Liver (tissue), 9 donors: ENCODE results near the gene NIPSNAP2. TPM values are rescaled to one million over a fixed set of nuclear protein-coding genes. Genes with fewer than 3 reads are reported as not detected.

Experiments
- DNase-seq: peaks from one replicate; pipeline ENCODE4 v3.0.0-alpha.2; 2017; ENCODE audit warnings: low spot score
- H3K27ac ChIP-seq, 2 donors: one replicate each; pipeline ENCODE4 v1.7.0; 2013; ENCODE audit warnings: inconsistent platforms in 2 of 2, low read length in 2 of 2, control low read depth in 1 of 2, low read depth in 1 of 2, mild to moderate bottlenecking in 1 of 2
- H3K27me3 ChIP-seq, 4 donors: one replicate each; pipeline versions ENCODE4 v1.6.1 to v1.7.0; 2013; ENCODE audit warnings: low read length in 3 of 4, inconsistent platforms in 1 of 4, mild to moderate bottlenecking in 1 of 4, moderate library complexity in 1 of 4; ENCODE audit not compliant: control insufficient read depth in 4 of 4, insufficient read depth in 4 of 4
- H3K36me3 ChIP-seq, 4 donors: one replicate each; pipeline versions ENCODE4 v1.6.1 to v1.7.0; 2013; ENCODE audit warnings: low read length in 3 of 4, mild to moderate bottlenecking in 3 of 4, low read depth in 1 of 4, moderate library complexity in 1 of 4; ENCODE audit not compliant: control insufficient read depth in 4 of 4, insufficient read depth in 3 of 4
- H3K4me1 ChIP-seq, 4 donors: one replicate each; pipeline versions ENCODE4 v1.6.1 to v1.7.0; 2013; ENCODE audit warnings: low read length in 3 of 4, mild to moderate bottlenecking in 3 of 4, moderate library complexity in 1 of 4; ENCODE audit not compliant: control insufficient read depth in 4 of 4, insufficient read depth in 4 of 4
- H3K4me3 ChIP-seq, 3 donors: one replicate each; pipeline versions ENCODE4 v1.6.1 to v1.7.0; 2013; ENCODE audit warnings: low read length in 3 of 3, control low read depth in 1 of 3, low read depth in 1 of 3, mild to moderate bottlenecking in 1 of 3
- H3K9ac ChIP-seq, 2 donors: one replicate each; pipeline ENCODE4 v1.7.0; 2013; ENCODE audit warnings: low read length in 2 of 2, mild to moderate bottlenecking in 2 of 2, moderate library complexity in 2 of 2, control low read depth in 1 of 2, low read depth in 1 of 2
- H3K9me3 ChIP-seq, 4 donors: one replicate each; pipeline versions ENCODE4 v1.6.1 to v1.7.0; 2013; ENCODE audit warnings: low read length in 3 of 4; ENCODE audit not compliant: control insufficient read depth in 4 of 4
- EGR1 ChIP-seq, 2 donors: IDR thresholded peaks; 2 replicates each; pipeline ENCODE4 v1.6.1; 2016 to 2018; ENCODE audit warnings: antibody characterized with exemption in 2 of 2, low read depth in 2 of 2
- FOXA1 ChIP-seq: IDR thresholded peaks from 2 replicates; pipeline ENCODE4 v1.6.1; 2016; ENCODE audit warnings: antibody characterized with exemption
- FOXA2 ChIP-seq: IDR thresholded peaks from 2 replicates; pipeline ENCODE4 v1.6.1; 2016; ENCODE audit warnings: antibody characterized with exemption
- GABPA ChIP-seq, 2 donors: IDR thresholded peaks in 1 of 2; conservative IDR thresholded peaks in 1 of 2; 2 replicates each; pipeline ENCODE4 v1.6.1; 2016; ENCODE audit warnings: antibody characterized with exemption in 2 of 2, mild to moderate bottlenecking in 1 of 2, moderate library complexity in 1 of 2
- HNF4A ChIP-seq, 2 donors: conservative IDR thresholded peaks; 2 replicates each; pipeline ENCODE4 v1.6.1; 2016; ENCODE audit warnings: antibody characterized with exemption in 2 of 2, mild to moderate bottlenecking in 2 of 2
- HNF4G ChIP-seq: IDR thresholded peaks from 2 replicates; pipeline ENCODE4 v1.6.1; 2016; ENCODE audit warnings: antibody characterized with exemption
- JUND ChIP-seq, 2 donors: IDR thresholded peaks; 2 replicates each; pipeline ENCODE4 v1.6.1; 2016; ENCODE audit warnings: antibody characterized with exemption in 2 of 2
- NR2F2 ChIP-seq: IDR thresholded peaks from 2 replicates; pipeline ENCODE4 v1.6.1; 2016; ENCODE audit warnings: antibody characterized with exemption
- RAD21 ChIP-seq, 2 donors: IDR thresholded peaks; 2 replicates each; pipeline ENCODE4 v1.6.1; 2016; ENCODE audit warnings: antibody characterized with exemption in 2 of 2, mild to moderate bottlenecking in 2 of 2
- RXRA ChIP-seq, 2 donors: IDR thresholded peaks; 2 replicates each; pipeline ENCODE4 v1.6.1; 2017 to 2018; ENCODE audit warnings: antibody characterized with exemption in 2 of 2, mild to moderate bottlenecking in 1 of 2
- SP1 ChIP-seq: IDR thresholded peaks from 2 replicates; pipeline ENCODE4 v1.6.1; 2018; ENCODE audit warnings: antibody characterized with exemption, mild to moderate bottlenecking
- TAF1 ChIP-seq: conservative IDR thresholded peaks from 2 replicates; pipeline ENCODE4 v1.6.1; 2016; ENCODE audit warnings: antibody characterized with exemption, mild to moderate bottlenecking
- YY1 ChIP-seq: IDR thresholded peaks from 2 replicates; pipeline ENCODE4 v1.6.1; 2016; ENCODE audit warnings: antibody characterized with exemption, mild to moderate bottlenecking
- WGBS: extraction: QIAGEN DNeasy Blood & Tissue Kit; methylation state at CpG from one replicate; pipeline ENCODE4 v1.1.7; 2013; 5-methylcytosine and 5-hydroxymethylcytosine counted together
- polyA plus RNA-seq, 2 donors: library from polyadenylated mRNA; stranded (reverse) in 1 of 2; unstranded in 1 of 2; fragments of 200-250 nt in 1 of 2; fragments of >200 nt in 1 of 2; fragmentation: Nextera tagmentation in 1 of 2; extraction: Ambion mirVana in 1 of 2; gene quantifications; one replicate each; pipeline versions ENCODE4 v1.2.1 to v1.2.3, GENCODE V29; 2013 to 2015
- total RNA-seq, 2 donors: library from RNA; depleted of rRNA; stranded (reverse); fragments of >200 nt; gene quantifications; one replicate each; pipeline ENCODE4 v1.2.3, GENCODE V29; 2014
- TF ChIP-seq, protein P1 (sequence below): fragments of 150-350 bp; IDR thresholded peaks from 2 replicates; pipeline ENCODE4 v1.5.1; 2017; ENCODE audit warnings: improper control_type of control experiment, low read depth, low read length; ENCODE audit not compliant: missing input control
- TF ChIP-seq, protein P2 (sequence below): IDR thresholded peaks from 2 replicates; pipeline ENCODE4 v1.6.1; 2016; ENCODE audit warnings: antibody characterized with exemption
- TF ChIP-seq, protein P3 (sequence below): IDR thresholded peaks from 2 replicates; pipeline ENCODE4 v1.6.1; 2016; ENCODE audit warnings: antibody characterized with exemption
- TF ChIP-seq, protein P4 (sequence below): IDR thresholded peaks from 2 replicates; pipeline ENCODE4 v1.6.1; 2016; ENCODE audit warnings: antibody characterized with exemption
- TF ChIP-seq, protein P5 (sequence below): IDR thresholded peaks from 2 replicates; pipeline ENCODE4 v1.6.1; 2016; ENCODE audit warnings: antibody characterized with exemption, mild to moderate bottlenecking
- donor health status: healthy.
- donor health status: healthy.
- donor health status: healthy.
- donor health status: healthy.
- donor health status: healthy.

NIPSNAP2 gene
- total and polyA plus RNA-seq, 4 donors = 6.0 to 20.4 (median 11.8) TPM

DNA sequence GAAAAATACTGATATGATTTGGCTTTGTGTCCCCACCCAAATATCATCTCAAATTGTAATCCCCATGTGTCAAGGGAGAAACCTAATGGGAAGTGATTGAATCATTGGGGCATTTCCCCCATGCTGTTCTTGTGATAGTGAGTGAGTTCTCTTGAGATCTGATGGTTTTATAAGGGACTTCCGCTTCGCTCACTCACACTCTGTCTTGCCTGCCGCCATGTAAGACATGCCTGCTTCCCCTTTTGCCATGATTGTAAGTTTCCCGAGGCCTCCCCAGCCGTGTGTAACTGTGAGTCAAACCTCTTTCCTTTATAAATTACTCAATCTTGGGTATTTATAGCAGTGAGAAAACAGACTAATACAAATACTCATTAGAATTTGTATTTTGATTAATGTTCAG, 17.8 kb upstream of the NIPSNAP2 start:
- DNase-seq = no peak
- Histone ChIP-seq H3K9me3 (peaks cover 0 to 14% (median 7%) of the 10 kb centered on the region in 4 donors), H3K4me3 (no peak overlapping the region), H3K4me1 (no peaks in the 10 kb centered on the region), H3K27ac (no peak overlapping the region), H3K27me3 (no peaks in the 10 kb centered on the region), H3K36me3 (peaks cover 0 to 1% (median 0%) of the 10 kb centered on the region in 4 donors), H3K9ac (no peak overlapping the region)
- TF ChIP-seq HNF4A (conservative IDR thresholded peaks at IDR 0.05) (no peak), TAF1 (no peak), NR2F2 (no peak), GABPA (IDR thresholded peaks at IDR 0.05 in 1 of 2, conservative IDR thresholded peaks at IDR 0.05 in 1 of 2) (no peak), FOXA2 (no peak), JUND (IDR thresholded peaks at IDR 0.05) (no peak), RAD21 (IDR thresholded peaks at IDR 0.05) (no peak), RXRA (IDR thresholded peaks at IDR 0.05) (no peak), HNF4G (no peak), FOXA1 (no peak), SP1 (no peak), YY1 (no peak), EGR1 (IDR thresholded peaks at IDR 0.05; ENCODE audit: low read depth in 2 of 2) (no peak)
- TF ChIP-seq, protein P1, sequence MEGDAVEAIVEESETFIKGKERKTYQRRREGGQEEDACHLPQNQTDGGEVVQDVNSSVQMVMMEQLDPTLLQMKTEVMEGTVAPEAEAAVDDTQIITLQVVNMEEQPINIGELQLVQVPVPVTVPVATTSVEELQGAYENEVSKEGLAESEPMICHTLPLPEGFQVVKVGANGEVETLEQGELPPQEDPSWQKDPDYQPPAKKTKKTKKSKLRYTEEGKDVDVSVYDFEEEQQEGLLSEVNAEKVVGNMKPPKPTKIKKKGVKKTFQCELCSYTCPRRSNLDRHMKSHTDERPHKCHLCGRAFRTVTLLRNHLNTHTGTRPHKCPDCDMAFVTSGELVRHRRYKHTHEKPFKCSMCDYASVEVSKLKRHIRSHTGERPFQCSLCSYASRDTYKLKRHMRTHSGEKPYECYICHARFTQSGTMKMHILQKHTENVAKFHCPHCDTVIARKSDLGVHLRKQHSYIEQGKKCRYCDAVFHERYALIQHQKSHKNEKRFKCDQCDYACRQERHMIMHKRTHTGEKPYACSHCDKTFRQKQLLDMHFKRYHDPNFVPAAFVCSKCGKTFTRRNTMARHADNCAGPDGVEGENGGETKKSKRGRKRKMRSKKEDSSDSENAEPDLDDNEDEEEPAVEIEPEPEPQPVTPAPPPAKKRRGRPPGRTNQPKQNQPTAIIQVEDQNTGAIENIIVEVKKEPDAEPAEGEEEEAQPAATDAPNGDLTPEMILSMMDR = no peak
- TF ChIP-seq, protein P2, sequence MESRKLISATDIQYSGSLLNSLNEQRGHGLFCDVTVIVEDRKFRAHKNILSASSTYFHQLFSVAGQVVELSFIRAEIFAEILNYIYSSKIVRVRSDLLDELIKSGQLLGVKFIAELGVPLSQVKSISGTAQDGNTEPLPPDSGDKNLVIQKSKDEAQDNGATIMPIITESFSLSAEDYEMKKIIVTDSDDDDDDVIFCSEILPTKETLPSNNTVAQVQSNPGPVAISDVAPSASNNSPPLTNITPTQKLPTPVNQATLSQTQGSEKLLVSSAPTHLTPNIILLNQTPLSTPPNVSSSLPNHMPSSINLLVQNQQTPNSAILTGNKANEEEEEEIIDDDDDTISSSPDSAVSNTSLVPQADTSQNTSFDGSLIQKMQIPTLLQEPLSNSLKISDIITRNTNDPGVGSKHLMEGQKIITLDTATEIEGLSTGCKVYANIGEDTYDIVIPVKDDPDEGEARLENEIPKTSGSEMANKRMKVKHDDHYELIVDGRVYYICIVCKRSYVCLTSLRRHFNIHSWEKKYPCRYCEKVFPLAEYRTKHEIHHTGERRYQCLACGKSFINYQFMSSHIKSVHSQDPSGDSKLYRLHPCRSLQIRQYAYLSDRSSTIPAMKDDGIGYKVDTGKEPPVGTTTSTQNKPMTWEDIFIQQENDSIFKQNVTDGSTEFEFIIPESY = no peak
- TF ChIP-seq, protein P3, sequence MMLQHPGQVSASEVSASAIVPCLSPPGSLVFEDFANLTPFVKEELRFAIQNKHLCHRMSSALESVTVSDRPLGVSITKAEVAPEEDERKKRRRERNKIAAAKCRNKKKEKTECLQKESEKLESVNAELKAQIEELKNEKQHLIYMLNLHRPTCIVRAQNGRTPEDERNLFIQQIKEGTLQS = no peak
- TF ChIP-seq, protein P4, sequence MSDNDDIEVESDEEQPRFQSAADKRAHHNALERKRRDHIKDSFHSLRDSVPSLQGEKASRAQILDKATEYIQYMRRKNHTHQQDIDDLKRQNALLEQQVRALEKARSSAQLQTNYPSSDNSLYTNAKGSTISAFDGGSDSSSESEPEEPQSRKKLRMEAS = no peak
- TF ChIP-seq, protein P5, sequence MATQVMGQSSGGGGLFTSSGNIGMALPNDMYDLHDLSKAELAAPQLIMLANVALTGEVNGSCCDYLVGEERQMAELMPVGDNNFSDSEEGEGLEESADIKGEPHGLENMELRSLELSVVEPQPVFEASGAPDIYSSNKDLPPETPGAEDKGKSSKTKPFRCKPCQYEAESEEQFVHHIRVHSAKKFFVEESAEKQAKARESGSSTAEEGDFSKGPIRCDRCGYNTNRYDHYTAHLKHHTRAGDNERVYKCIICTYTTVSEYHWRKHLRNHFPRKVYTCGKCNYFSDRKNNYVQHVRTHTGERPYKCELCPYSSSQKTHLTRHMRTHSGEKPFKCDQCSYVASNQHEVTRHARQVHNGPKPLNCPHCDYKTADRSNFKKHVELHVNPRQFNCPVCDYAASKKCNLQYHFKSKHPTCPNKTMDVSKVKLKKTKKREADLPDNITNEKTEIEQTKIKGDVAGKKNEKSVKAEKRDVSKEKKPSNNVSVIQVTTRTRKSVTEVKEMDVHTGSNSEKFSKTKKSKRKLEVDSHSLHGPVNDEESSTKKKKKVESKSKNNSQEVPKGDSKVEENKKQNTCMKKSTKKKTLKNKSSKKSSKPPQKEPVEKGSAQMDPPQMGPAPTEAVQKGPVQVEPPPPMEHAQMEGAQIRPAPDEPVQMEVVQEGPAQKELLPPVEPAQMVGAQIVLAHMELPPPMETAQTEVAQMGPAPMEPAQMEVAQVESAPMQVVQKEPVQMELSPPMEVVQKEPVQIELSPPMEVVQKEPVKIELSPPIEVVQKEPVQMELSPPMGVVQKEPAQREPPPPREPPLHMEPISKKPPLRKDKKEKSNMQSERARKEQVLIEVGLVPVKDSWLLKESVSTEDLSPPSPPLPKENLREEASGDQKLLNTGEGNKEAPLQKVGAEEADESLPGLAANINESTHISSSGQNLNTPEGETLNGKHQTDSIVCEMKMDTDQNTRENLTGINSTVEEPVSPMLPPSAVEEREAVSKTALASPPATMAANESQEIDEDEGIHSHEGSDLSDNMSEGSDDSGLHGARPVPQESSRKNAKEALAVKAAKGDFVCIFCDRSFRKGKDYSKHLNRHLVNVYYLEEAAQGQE = no peak
- whole genome bisulfite sequencing = 88% methylated on average over 5 of the region's 5 CpGs
